SK-N-SH treated with all-trans-retinoic acid at 6 μM for 48 hours (cell line): ENCODE results near the gene RBM7.

ENCODE experiments used
- ATAC-seq: fragments of 200-7000 bp; cut with Tn5 transposase; 3 replicates; pipeline ENCODE4 v1.9.1; 2020; ENCODE audit warnings: mild to moderate bottlenecking, moderate library complexity
- ARNTL ChIP-seq: fragments of 450-650 bp; formaldehyde crosslinking; IDR thresholded peaks from 2 replicates; pipeline ENCODE4 v1.5.0; 2020; ENCODE audit warnings: low read depth, mild to moderate bottlenecking, moderate library complexity, borderline replicate concordance
- BACH2 ChIP-seq: fragments of 250-450 bp; sonication (Bioruptor Pico); IDR thresholded peaks from 2 replicates; pipeline ENCODE4 v1.9.0; 2021; ENCODE audit warnings: mild to moderate bottlenecking, borderline replicate concordance
- CREB5 ChIP-seq: fragments of 250-450 bp; sonication (Bioruptor Pico); IDR thresholded peaks from 2 replicates; pipeline ENCODE4 v1.5.1; 2020; ENCODE audit warnings: low read depth, mild to moderate bottlenecking, moderate library complexity
- CSDC2 ChIP-seq: fragments of 250-450 bp; sonication (Bioruptor Pico); IDR thresholded peaks from 2 replicates; pipeline ENCODE4 v1.5.0; 2020; ENCODE audit warnings: mild to moderate bottlenecking, moderate library complexity
- CSRNP3 ChIP-seq: fragments of 250-450 bp; sonication (Bioruptor Pico); IDR thresholded peaks from 2 replicates; pipeline ENCODE4 v1.5.1; 2021; ENCODE audit warnings: mild to moderate bottlenecking, moderate library complexity
- ESRRG ChIP-seq: fragments of 250-450 bp; sonication (Bioruptor Pico); IDR thresholded peaks from 2 replicates; pipeline ENCODE4 v1.6.1; 2021; ENCODE audit warnings: mild to moderate bottlenecking
- ISL1 ChIP-seq: fragments of 250-450 bp; sonication (Bioruptor Pico); IDR thresholded peaks from 2 replicates; pipeline ENCODE4 v2.1.2; 2022; ENCODE audit warnings: mild to moderate bottlenecking, moderate library complexity
- OSR1 ChIP-seq: fragments of 250-450 bp; sonication (Bioruptor Pico); IDR thresholded peaks from 2 replicates; pipeline ENCODE4 v1.8.0; 2022; ENCODE audit warnings: moderate library complexity, mild to moderate bottlenecking, inconsistent platforms
- PATZ1 ChIP-seq: fragments of 250-450 bp; sonication (Bioruptor Pico); IDR thresholded peaks from 2 replicates; pipeline ENCODE4 v1.8.0; 2020; ENCODE audit warnings: mild to moderate bottlenecking, moderate library complexity, borderline replicate concordance
- POU6F1 ChIP-seq: fragments of 250-450 bp; sonication (Bioruptor Pico); IDR thresholded peaks from 2 replicates; pipeline ENCODE4 v1.8.0; 2021; ENCODE audit warnings: low read depth, mild to moderate bottlenecking, moderate library complexity, borderline replicate concordance
- PPARA ChIP-seq: fragments of 250-450 bp; sonication (Bioruptor Pico); IDR thresholded peaks from 2 replicates; pipeline ENCODE4 v1.5.0; 2020; ENCODE audit warnings: mild to moderate bottlenecking, borderline replicate concordance
- RARB ChIP-seq: fragments of 250-450 bp; sonication (Bioruptor Pico); IDR thresholded peaks from 2 replicates; pipeline ENCODE4 v1.8.0; 2021; ENCODE audit warnings: mild to moderate bottlenecking, moderate library complexity
- SNAI2 ChIP-seq: fragments of 250-450 bp; sonication (Bioruptor Pico); IDR thresholded peaks from 2 replicates; pipeline ENCODE4 v1.5.0; 2020; ENCODE audit warnings: mild to moderate bottlenecking, moderate library complexity
- TCF4 ChIP-seq: fragments of 250-450 bp; sonication (Bioruptor Pico); IDR thresholded peaks from 2 replicates; pipeline ENCODE4 v1.8.0; 2021; ENCODE audit warnings: mild to moderate bottlenecking, moderate library complexity, borderline replicate concordance
- TOX ChIP-seq: fragments of 250-450 bp; sonication (Bioruptor Pico); IDR thresholded peaks from 2 replicates; pipeline ENCODE4 v1.8.0; 2021; ENCODE audit warnings: mild to moderate bottlenecking, moderate library complexity, borderline replicate concordance
- ZFP3 ChIP-seq: fragments of 250-450 bp; sonication (Bioruptor Pico); IDR thresholded peaks from 2 replicates; pipeline ENCODE4 v1.5.0; 2020; ENCODE audit warnings: mild to moderate bottlenecking, moderate library complexity
- ZFP30 ChIP-seq: fragments of 450-650 bp; formaldehyde crosslinking; IDR thresholded peaks from 2 replicates; pipeline ENCODE4 v1.5.0; 2022; ENCODE audit warnings: mild to moderate bottlenecking, moderate library complexity
- ZNF565 ChIP-seq: fragments of 450-650 bp; formaldehyde crosslinking; conservative IDR thresholded peaks from 2 replicates; pipeline ENCODE4 v1.5.0; 2020; ENCODE audit warnings: low read depth, mild to moderate bottlenecking, moderate library complexity
- ZNF70 ChIP-seq: fragments of 450-650 bp; formaldehyde crosslinking; IDR thresholded peaks from 2 replicates; pipeline ENCODE4 v1.5.0; 2020; ENCODE audit warnings: mild to moderate bottlenecking, moderate library complexity
- ZNF8 ChIP-seq: fragments of 450-650 bp; formaldehyde crosslinking; IDR thresholded peaks from 2 replicates; pipeline ENCODE4 v1.5.0; 2020; ENCODE audit warnings: mild to moderate bottlenecking, moderate library complexity

Gene RBM7

GRCh38 chr11:114440121-114440860, 39.8 kb downstream of the RBM7 start (continued):
- TF ChIP-seq PPARA (CRISPR knock-in tag) (no peak), ZNF8 (CRISPR knock-in tag) (no peak)

GRCh38 chr11:114440971-114441763, 40.7 kb downstream of the RBM7 start:
- TF ChIP-seq RARB (CRISPR knock-in tag) (no peak), PPARA (CRISPR knock-in tag) (no peak), ARNTL (CRISPR knock-in tag) (no peak), ESRRG (CRISPR knock-in tag) (no peak), TOX (CRISPR knock-in tag) (no peak), OSR1 (CRISPR knock-in tag) (no peak), ISL1 (CRISPR knock-in tag) (no peak), CREB5 (CRISPR knock-in tag) (no peak), ZFP3 (CRISPR knock-in tag) (no peak), TCF4 (no peak)
- no peak for ATAC-seq

GRCh38 chr11:114441921-114442320, 41.5 kb downstream of the RBM7 start:
- ATAC-seq, result no peak
- no peak for TF ChIP-seq ARNTL (CRISPR knock-in tag)
- TF ChIP-seq CSDC2, result no peak
- TF ChIP-seq RARB (CRISPR knock-in tag), result no peak
- no peak for TF ChIP-seq PATZ1 (CRISPR knock-in tag)
- TF ChIP-seq PPARA (CRISPR knock-in tag), result no peak
- TF ChIP-seq ZFP30 (CRISPR knock-in tag), result no peak
- no peak for TF ChIP-seq CSRNP3
- no peak for TF ChIP-seq POU6F1 (CRISPR knock-in tag)
- TF ChIP-seq BACH2 (CRISPR knock-in tag), result no peak
- no peak for TF ChIP-seq ZNF565 (CRISPR knock-in tag)
- TF ChIP-seq ISL1 (CRISPR knock-in tag), result no peak
- no peak for TF ChIP-seq ZNF70 (CRISPR knock-in tag)
- no peak for TF ChIP-seq TOX (CRISPR knock-in tag)
- TF ChIP-seq, all 23 proteins: peak for 0

- no peak for ATAC-seq
- TF ChIP-seq ZFP30 (CRISPR knock-in tag) (no peak), TOX (CRISPR knock-in tag) (no peak), CSRNP3 (no peak), ISL1 (CRISPR knock-in tag) (no peak), ZNF70 (CRISPR knock-in tag) (no peak), TCF4 (no peak), SNAI2 (no peak), PPARA (CRISPR knock-in tag) (no peak), RARB (CRISPR knock-in tag) (no peak), CREB5 (CRISPR knock-in tag) (no peak), POU6F1 (CRISPR knock-in tag) (no peak), CSDC2 (no peak), ZNF8 (CRISPR knock-in tag) (no peak)
Observed at GRCh38 chr11:114442536-114442935, 42.1 kb downstream of the RBM7 start.
